KMS-11 (cell line): ENCODE data around the gene ALDH8A1.

Experiments used
- H2AFZ ChIP-seq: fragments of 200-600 bp; sonication (generic); 2 replicates; pipeline ENCODE4 v1.6.1; 2016; ENCODE audit warnings: antibody characterized with exemption, mixed run types, low read depth
- H3K27ac ChIP-seq: fragments of 200-600 bp; sonication (generic); 2 replicates; pipeline ENCODE4 v1.6.1; 2016; ENCODE audit warnings: mild to moderate bottlenecking, mixed run types
- H3K27me3 ChIP-seq: fragments of 200-600 bp; sonication (generic); 2 replicates; pipeline ENCODE4 v1.6.1; 2017; ENCODE audit warnings: mild to moderate bottlenecking, low read depth, mixed run types, moderate library complexity; ENCODE audit not compliant: insufficient read depth
- H3K36me3 ChIP-seq: fragments of 200-600 bp; sonication (generic); 2 replicates; pipeline ENCODE4 v1.6.1; 2017; ENCODE audit warnings: mild to moderate bottlenecking, mixed run types; ENCODE audit not compliant: insufficient read depth
- H3K4me1 ChIP-seq: fragments of 200-600 bp; sonication (generic); 2 replicates; pipeline ENCODE4 v1.6.1; 2016; ENCODE audit warnings: mild to moderate bottlenecking, low read depth, mixed run types; ENCODE audit not compliant: poor library complexity, severe bottlenecking
- H3K4me2 ChIP-seq: fragments of 200-600 bp; sonication (generic); 2 replicates; pipeline ENCODE4 v1.7.0; 2016; ENCODE audit warnings: mild to moderate bottlenecking, mixed run types
- H3K4me3 ChIP-seq: fragments of 200-600 bp; sonication (generic); IDR thresholded peaks from 2 replicates; pipeline ENCODE4 v1.6.1; 2017; ENCODE audit warnings: low read depth, low read length, mixed read lengths; ENCODE audit not compliant: insufficient read depth
- H3K79me2 ChIP-seq: fragments of 200-600 bp; sonication (generic); 2 replicates; pipeline ENCODE4 v1.6.1; 2016; ENCODE audit warnings: low read depth, mixed run types; ENCODE audit not compliant: insufficient read depth
- H3K9ac ChIP-seq: fragments of 200-600 bp; sonication (generic); 2 replicates; pipeline ENCODE4 v1.6.1; 2016; ENCODE audit warnings: mild to moderate bottlenecking, mixed run types
- H4K20me1 ChIP-seq: fragments of 200-600 bp; sonication (generic); 2 replicates; pipeline ENCODE4 v1.6.1; 2016; ENCODE audit warnings: mild to moderate bottlenecking, mixed run types; ENCODE audit not compliant: insufficient read depth
- TF ChIP-seq, protein P1 (sequence below): fragments of 200-600 bp; sonication (generic); conservative IDR thresholded peaks from 2 replicates; pipeline ENCODE4 v1.6.1; 2017; ENCODE audit warnings: low read depth, mild to moderate bottlenecking, antibody characterized with exemption, low read length, moderate library complexity, mixed read lengths

The ALDH8A1 gene

DNA sequence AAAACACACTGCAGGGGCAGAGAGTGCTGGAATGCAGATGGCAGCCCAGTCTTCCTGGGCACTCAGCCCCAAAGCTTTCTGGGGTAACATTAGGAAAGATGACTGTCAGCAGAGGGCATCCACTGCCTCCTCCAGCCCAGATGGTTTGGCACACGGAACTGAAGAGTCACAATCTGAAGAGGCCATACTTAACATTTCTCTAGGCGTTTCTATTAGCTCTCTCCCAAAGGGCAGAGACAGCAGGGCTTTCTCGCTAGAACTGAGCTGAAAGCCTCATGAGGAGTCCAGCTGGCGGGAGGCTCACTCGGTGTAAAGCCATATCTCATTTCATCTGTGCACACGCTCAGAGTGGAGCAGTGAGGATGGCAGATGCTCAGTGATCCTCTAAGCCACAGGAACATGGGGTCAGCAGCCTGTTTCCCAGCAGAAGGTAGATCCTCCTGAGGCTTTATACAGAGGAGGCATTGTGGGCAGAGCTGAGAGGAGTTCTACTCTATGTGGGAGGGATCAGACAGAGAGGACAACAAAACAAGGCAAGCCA, 28.1 kb downstream of the ALDH8A1 start:
- Histone ChIP-seq H3K9ac (no peak overlapping the region), H3K27ac (no peak overlapping the region), H2AFZ (no peak overlapping the region), H3K27me3 (no peaks in the 10 kb centered on the region), H4K20me1 (no peaks in the 10 kb centered on the region), H3K79me2 (no peaks in the 10 kb centered on the region), H3K4me2 (no peak overlapping the region), H3K36me3 (no peaks in the 10 kb centered on the region), H3K4me1 (no peaks in the 10 kb centered on the region), H3K4me3 (no peak overlapping the region)
- TF ChIP-seq, protein P1, sequence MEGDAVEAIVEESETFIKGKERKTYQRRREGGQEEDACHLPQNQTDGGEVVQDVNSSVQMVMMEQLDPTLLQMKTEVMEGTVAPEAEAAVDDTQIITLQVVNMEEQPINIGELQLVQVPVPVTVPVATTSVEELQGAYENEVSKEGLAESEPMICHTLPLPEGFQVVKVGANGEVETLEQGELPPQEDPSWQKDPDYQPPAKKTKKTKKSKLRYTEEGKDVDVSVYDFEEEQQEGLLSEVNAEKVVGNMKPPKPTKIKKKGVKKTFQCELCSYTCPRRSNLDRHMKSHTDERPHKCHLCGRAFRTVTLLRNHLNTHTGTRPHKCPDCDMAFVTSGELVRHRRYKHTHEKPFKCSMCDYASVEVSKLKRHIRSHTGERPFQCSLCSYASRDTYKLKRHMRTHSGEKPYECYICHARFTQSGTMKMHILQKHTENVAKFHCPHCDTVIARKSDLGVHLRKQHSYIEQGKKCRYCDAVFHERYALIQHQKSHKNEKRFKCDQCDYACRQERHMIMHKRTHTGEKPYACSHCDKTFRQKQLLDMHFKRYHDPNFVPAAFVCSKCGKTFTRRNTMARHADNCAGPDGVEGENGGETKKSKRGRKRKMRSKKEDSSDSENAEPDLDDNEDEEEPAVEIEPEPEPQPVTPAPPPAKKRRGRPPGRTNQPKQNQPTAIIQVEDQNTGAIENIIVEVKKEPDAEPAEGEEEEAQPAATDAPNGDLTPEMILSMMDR, result no peak

DNA sequence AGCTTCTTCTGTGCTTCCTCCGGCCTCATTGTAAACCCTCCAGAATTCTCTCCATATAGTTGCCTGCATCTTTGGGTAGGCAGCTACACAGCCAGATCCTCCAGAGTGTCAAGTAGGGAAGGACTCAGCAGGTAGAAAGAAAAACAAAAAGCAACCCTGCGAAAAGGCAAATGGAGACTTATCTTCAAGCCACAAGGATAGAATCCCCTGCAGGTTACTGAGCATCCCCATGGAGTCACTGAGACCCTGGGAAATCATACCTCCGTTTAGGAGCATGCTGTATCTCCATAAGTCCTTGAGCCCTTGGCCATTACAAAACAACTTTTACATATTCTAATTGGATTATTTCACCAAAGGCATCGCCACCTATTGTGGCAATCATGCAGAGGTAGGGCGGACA, 28.6 kb downstream of the ALDH8A1 start:
- no peaks in the 10 kb centered on the region for H3K4me1 ChIP-seq
- no peaks in the 10 kb centered on the region for H3K27me3 ChIP-seq
- H3K79me2 ChIP-seq, result no peaks in the 10 kb centered on the region
- H3K4me2 ChIP-seq, result no peak overlapping the region
- H2AFZ ChIP-seq, result no peak overlapping the region
- no peaks in the 10 kb centered on the region for H3K36me3 ChIP-seq
- no peak overlapping the region for H3K4me3 ChIP-seq
- no peak overlapping the region for H3K9ac ChIP-seq
- no peaks in the 10 kb centered on the region for H4K20me1 ChIP-seq
- TF ChIP-seq, protein P1, result no peak
- H3K27ac ChIP-seq, result no peak overlapping the region

DNA sequence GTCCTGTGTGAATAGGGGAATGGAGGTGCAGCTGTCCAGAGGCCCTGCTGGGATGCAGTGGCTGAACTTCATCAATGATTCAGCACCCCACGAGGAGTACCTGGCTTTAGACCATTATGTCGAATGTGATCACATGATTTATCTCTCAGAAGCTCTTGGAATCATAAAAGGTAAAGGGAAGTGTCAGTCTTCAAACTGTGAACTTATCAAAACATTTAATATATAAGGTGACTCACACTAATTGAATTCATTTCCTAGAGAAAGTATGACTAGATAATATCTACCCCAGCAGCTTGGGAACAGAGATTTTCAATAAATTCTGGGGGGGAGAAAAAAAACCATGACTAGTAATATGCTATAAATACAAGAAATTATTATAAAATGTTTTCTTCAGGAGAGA, 29.5 kb downstream of the ALDH8A1 start:
- no peak overlapping the region for H3K27ac ChIP-seq
- H3K36me3 ChIP-seq, result no peaks in the 10 kb centered on the region
- H3K4me1 ChIP-seq, result no peaks in the 10 kb centered on the region
- no peak overlapping the region for H3K4me2 ChIP-seq
- no peaks in the 10 kb centered on the region for H4K20me1 ChIP-seq
- H3K9ac ChIP-seq, result no peak overlapping the region
- TF ChIP-seq, protein P1, result no peak
- no peak overlapping the region for H2AFZ ChIP-seq
- no peaks in the 10 kb centered on the region for H3K79me2 ChIP-seq
- no peaks in the 10 kb centered on the region for H3K27me3 ChIP-seq
- H3K4me3 ChIP-seq, result no peak overlapping the region

DNA sequence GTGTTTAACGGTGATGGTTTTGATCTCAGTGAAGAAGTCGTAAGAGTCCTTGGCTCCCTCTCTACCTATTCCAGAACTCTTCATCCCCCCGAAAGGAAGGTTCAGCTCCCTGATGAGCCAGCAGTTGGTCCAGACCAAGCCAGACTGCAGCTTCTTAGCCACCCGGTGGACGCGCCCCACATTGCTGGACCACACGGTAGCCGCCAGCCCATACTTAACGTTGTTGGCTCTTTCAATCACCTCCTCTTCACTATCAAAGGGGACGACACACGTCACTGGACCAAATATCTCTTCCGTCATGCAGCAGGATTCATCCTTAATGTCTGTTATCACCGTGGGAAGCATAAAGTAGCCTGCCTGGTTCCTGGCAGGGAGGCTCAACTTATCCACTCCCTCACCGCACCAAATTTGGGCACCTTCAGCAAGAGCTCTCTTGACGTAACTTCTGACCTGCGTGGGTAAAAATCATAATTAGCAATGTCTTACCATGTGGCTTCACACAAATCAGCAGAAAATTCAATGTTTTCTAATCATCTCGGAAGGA, 31.4 kb downstream of the ALDH8A1 start:
- H3K4me2 ChIP-seq, result no peak overlapping the region
- H3K27me3 ChIP-seq, result no peaks in the 10 kb centered on the region
- H2AFZ ChIP-seq, result no peak overlapping the region
- H4K20me1 ChIP-seq, result no peaks in the 10 kb centered on the region
- TF ChIP-seq, protein P1, result no peak
- H3K36me3 ChIP-seq, result no peaks in the 10 kb centered on the region
- H3K4me1 ChIP-seq, result no peaks in the 10 kb centered on the region
- H3K27ac ChIP-seq, result no peak overlapping the region
- no peaks in the 10 kb centered on the region for H3K79me2 ChIP-seq
- H3K4me3 ChIP-seq, result no peak overlapping the region
- H3K9ac ChIP-seq, result no peak overlapping the region
